HG03439 (cell line): ENCODE data around the gene TNRC18.
"Not testable (repeated sequence)": the region's sequence is repeated elsewhere in the genome, so short reads cannot be mapped to it uniquely, and the experiment has no call there.

ENCODE experiments used
- ATAC-seq: cut with Tn5 transposase; IDR thresholded peaks from one replicate; pipeline ENCODE4 v1.9.1; 2021; ENCODE audit warnings: mild to moderate bottlenecking, moderate library complexity; ENCODE audit not compliant: unreplicated experiment

Gene TNRC18

GRCh38 chr7:5295039-5296014 lies 128.3 kb downstream of the TNRC18 start:
- no peak for ATAC-seq

GRCh38 chr7:5294169-5294987 lies 129.3 kb downstream of the TNRC18 start:
- no peak for ATAC-seq

GRCh38 chr7:5291711-5292335 lies 131.8 kb downstream of the TNRC18 start:
- ATAC-seq, result not testable (repeated sequence)

- ATAC-seq, result no peak
These were observed 132.3 kb downstream of the TNRC18 start for GRCh38 chr7:5291301-5291700.

- no peak for ATAC-seq
These were observed 134.3 kb downstream of the TNRC18 start for GRCh38 chr7:5289355-5289754.

- ATAC-seq, result not testable (repeated sequence)
These were observed 135.1 kb downstream of the TNRC18 start for GRCh38 chr7:5288560-5288959.

- ATAC-seq, result no peak
These were observed 135.8 kb downstream of the TNRC18 start for GRCh38 chr7:5287802-5288201.

- ATAC-seq, result not testable (repeated sequence)
These were observed 136.3 kb downstream of the TNRC18 start for GRCh38 chr7:5287373-5287772.

GRCh38 chr7:5286933-5287332 lies 136.7 kb downstream of the TNRC18 start:
- no peak for ATAC-seq

GRCh38 chr7:5284304-5285281 lies 139.0 kb downstream of the TNRC18 start:
- ATAC-seq, result no peak

GRCh38 chr7:5283421-5284303 lies 140.0 kb downstream of the TNRC18 start:
- ATAC-seq, result no peak

- no peak for ATAC-seq
These were observed 140.9 kb downstream of the TNRC18 start, which contains the start of gene SLC29A4 for GRCh38 chr7:5282543-5283316. TSS of gene SLC29A4 (plus strand) at chr7:5282943. CDS start at chr7:5287817, 4,874 bp downstream.

GRCh38 chr7:5281598-5282500 lies 141.8 kb downstream of the TNRC18 start:
- ATAC-seq, result not testable (repeated sequence)

GRCh38 chr7:5279734-5280133 lies 143.9 kb downstream of the TNRC18 start:
- no peak for ATAC-seq

GRCh38 chr7:5278766-5279165 lies 144.9 kb downstream of the TNRC18 start:
- no peak for ATAC-seq

- ATAC-seq, result no peak
These were observed 147.0 kb downstream of the TNRC18 start for GRCh38 chr7:5276611-5277010.

- not testable (repeated sequence) for ATAC-seq
These were observed 147.5 kb downstream of the TNRC18 start for GRCh38 chr7:5276123-5276522.
